K562 (cell line): ENCODE data around the gene CMBL. TPM values are rescaled to one million over a fixed set of nuclear protein-coding genes. Genes with fewer than 3 reads are reported as not detected.

ENCODE experiments used
- ATF6 ChIP-seq: sonication (generic); formaldehyde crosslinking; IDR thresholded peaks from 2 replicates; pipeline ENCODE4 v1.4.0; 2020; ENCODE audit warnings: mild to moderate bottlenecking, missing genetic modification reagents
- ETS1 ChIP-seq: conservative IDR thresholded peaks from 2 replicates; pipeline ENCODE4 v1.6.1; 2011; ENCODE audit warnings: low read depth, mild to moderate bottlenecking, low read length; ENCODE audit not compliant: control insufficient read depth
- HDAC3 ChIP-seq: fragments of 450-650 bp; IDR thresholded peaks from 2 replicates; pipeline ENCODE4 v1.6.1; 2018; ENCODE audit warnings: borderline replicate concordance, mild to moderate bottlenecking, moderate library complexity; ENCODE audit not compliant: partially characterized antibody
- HIVEP1 ChIP-seq: fragments of 250-450 bp; sonication (Bioruptor Pico); IDR thresholded peaks from 2 replicates; pipeline ENCODE4 v1.4.0; 2020; ENCODE audit warnings: mild to moderate bottlenecking
- KLF6 ChIP-seq: fragments of 250-450 bp; sonication (Bioruptor Pico); IDR thresholded peaks from 2 replicates; pipeline ENCODE4 v1.4.0; 2020; ENCODE audit warnings: mild to moderate bottlenecking, moderate library complexity, borderline replicate concordance
- PHTF2 ChIP-seq: fragments of 250-450 bp; sonication (Bioruptor Pico); IDR thresholded peaks from 2 replicates; pipeline ENCODE4 v1.5.0; 2021; ENCODE audit warnings: mild to moderate bottlenecking
- RBM22 ChIP-seq: fragments of 200-400 bp; formaldehyde crosslinking; IDR thresholded peaks from 2 replicates; pipeline ENCODE4 v1.6.1; 2018; ENCODE audit warnings: low read length, low read depth; ENCODE audit not compliant: poor library complexity, severe bottlenecking
- SP1 ChIP-seq: sonication (generic); formaldehyde crosslinking; IDR thresholded peaks from 2 replicates; pipeline ENCODE4 v1.8.1; 2022; ENCODE audit warnings: mild to moderate bottlenecking, missing genetic modification reagents
- SPI1 ChIP-seq: IDR thresholded peaks from 2 replicates; pipeline ENCODE4 v1.6.1; 2011; ENCODE audit warnings: low read depth, low read length, control low read depth, borderline replicate concordance
- YY1 ChIP-seq, 3 experiments: IDR thresholded peaks; 2 replicates each; pipeline ENCODE4 v1.6.1; 2011; ENCODE audit warnings: low read length in 2 of 3, mild to moderate bottlenecking in 2 of 3, moderate library complexity in 2 of 3, borderline replicate concordance in 1 of 3, control low read depth in 1 of 3, low read depth in 1 of 3; ENCODE audit not compliant: insufficient read depth in 3 of 3, insufficient replicate concordance in 2 of 3, control insufficient read depth in 1 of 3, insufficient read length in 1 of 3; ENCODE audit errors: extremely low read depth in 1 of 3
- ZNF143 ChIP-seq: sonication (generic); formaldehyde crosslinking; IDR thresholded peaks from 2 replicates; pipeline ENCODE4 v1.9.0; 2022; ENCODE audit warnings: mild to moderate bottlenecking, missing genetic modification reagents
- ZNF217 ChIP-seq: sonication (generic); formaldehyde crosslinking; IDR thresholded peaks from 2 replicates; pipeline ENCODE4 v1.8.0; 2022; ENCODE audit warnings: mild to moderate bottlenecking, missing genetic modification reagents
- ZNF431 ChIP-seq: sonication (generic); formaldehyde crosslinking; IDR thresholded peaks from 2 replicates; pipeline ENCODE4 v1.8.0; 2022; ENCODE audit warnings: mild to moderate bottlenecking, missing genetic modification reagents
- polyA plus RNA-seq, 8 experiments: library from polyadenylated mRNA; depleted of rRNA in 4 of 8; stranded (reverse) in 5 of 8; unstranded in 3 of 8; fragments of >200 nt; fragmentation: Nextera tagmentation in 2 of 8; fragmentation: Illumina TruSeq in 1 of 8; extraction: Ambion mirVana in 2 of 8; extraction: Trizol in 1 of 8; gene quantifications; 2 replicates each; pipeline versions ENCODE4 v1.2.1 to v1.2.3, GENCODE V29; 2011 to 2014; ENCODE audit warnings: inconsistent platforms in 1 of 8, missing spikeins in 1 of 8
- total RNA-seq, 7 experiments: library from RNA; depleted of rRNA in 6 of 7; stranded (reverse); fragments of >200 nt in 6 of 7; fragmentation: Illumina TruSeq in 2 of 7; extraction: Trizol in 2 of 7; gene quantifications; 2 replicates each; pipeline versions ENCODE4 v1.2.1 to v1.2.3, GENCODE V29; 2011 to 2021; ENCODE audit warnings: low replicate concordance in 1 of 7
- TF ChIP-seq, protein P1 (sequence below): sonication (generic); formaldehyde crosslinking; IDR thresholded peaks from 2 replicates; pipeline ENCODE4 v1.8.0; 2023; ENCODE audit warnings: missing genetic modification reagents, mild to moderate bottlenecking, borderline replicate concordance
- TF ChIP-seq, protein P2 (sequence below): fragments of 450-650 bp; formaldehyde crosslinking; IDR thresholded peaks from 2 replicates; pipeline ENCODE4 v1.4.0; 2020; ENCODE audit warnings: mild to moderate bottlenecking, moderate library complexity

The CMBL gene
- total and polyA plus RNA-seq, 9 of the 15 experiments (the other 6 are each of a cell fraction or from before 2014, with no cell fraction given): 22.6 to 192 (median 71.1) TPM

DNA sequence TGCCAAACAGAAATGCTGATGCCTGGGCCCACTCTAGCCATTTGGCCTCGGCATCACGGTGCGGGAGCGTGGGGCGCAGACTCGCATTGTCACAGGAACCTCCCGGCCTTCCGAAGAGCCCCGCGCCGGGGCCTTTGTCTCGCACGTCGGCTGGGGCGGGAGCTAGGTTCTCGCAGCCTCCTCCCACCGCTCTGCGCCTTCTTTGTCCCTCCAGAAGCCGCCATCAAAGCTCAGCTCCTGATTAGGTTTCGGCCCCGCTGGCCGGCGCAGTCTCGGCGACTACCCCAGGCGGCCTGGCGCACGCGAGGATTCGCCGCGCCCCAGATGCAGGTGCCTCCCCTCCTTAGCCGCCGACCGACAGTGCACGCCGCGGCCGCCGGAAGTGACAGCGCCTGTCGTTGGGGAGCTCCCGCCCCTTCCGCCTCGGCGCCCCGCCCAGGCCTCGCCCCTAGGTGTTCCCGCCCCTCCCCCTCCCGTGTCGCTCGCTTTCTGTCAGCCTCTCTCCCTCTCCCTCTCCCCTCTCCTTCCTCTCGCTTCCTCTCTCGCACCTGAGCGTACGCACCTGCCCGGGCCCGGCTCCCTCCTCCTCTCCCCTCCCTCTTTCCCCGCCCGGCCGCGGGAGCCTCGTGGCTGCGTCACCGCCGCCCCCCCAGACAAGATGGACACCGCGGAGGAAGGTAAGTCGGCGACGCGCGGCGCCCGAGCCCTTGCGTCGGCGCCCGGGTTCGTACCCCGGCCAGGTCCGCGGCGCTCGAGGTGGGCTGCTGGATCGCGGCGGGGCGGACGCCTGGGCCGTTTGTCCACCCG is 45.7 kb upstream of the CMBL start, which contains the start of gene MARCHF6 (continued):
- TF ChIP-seq, protein P1, sequence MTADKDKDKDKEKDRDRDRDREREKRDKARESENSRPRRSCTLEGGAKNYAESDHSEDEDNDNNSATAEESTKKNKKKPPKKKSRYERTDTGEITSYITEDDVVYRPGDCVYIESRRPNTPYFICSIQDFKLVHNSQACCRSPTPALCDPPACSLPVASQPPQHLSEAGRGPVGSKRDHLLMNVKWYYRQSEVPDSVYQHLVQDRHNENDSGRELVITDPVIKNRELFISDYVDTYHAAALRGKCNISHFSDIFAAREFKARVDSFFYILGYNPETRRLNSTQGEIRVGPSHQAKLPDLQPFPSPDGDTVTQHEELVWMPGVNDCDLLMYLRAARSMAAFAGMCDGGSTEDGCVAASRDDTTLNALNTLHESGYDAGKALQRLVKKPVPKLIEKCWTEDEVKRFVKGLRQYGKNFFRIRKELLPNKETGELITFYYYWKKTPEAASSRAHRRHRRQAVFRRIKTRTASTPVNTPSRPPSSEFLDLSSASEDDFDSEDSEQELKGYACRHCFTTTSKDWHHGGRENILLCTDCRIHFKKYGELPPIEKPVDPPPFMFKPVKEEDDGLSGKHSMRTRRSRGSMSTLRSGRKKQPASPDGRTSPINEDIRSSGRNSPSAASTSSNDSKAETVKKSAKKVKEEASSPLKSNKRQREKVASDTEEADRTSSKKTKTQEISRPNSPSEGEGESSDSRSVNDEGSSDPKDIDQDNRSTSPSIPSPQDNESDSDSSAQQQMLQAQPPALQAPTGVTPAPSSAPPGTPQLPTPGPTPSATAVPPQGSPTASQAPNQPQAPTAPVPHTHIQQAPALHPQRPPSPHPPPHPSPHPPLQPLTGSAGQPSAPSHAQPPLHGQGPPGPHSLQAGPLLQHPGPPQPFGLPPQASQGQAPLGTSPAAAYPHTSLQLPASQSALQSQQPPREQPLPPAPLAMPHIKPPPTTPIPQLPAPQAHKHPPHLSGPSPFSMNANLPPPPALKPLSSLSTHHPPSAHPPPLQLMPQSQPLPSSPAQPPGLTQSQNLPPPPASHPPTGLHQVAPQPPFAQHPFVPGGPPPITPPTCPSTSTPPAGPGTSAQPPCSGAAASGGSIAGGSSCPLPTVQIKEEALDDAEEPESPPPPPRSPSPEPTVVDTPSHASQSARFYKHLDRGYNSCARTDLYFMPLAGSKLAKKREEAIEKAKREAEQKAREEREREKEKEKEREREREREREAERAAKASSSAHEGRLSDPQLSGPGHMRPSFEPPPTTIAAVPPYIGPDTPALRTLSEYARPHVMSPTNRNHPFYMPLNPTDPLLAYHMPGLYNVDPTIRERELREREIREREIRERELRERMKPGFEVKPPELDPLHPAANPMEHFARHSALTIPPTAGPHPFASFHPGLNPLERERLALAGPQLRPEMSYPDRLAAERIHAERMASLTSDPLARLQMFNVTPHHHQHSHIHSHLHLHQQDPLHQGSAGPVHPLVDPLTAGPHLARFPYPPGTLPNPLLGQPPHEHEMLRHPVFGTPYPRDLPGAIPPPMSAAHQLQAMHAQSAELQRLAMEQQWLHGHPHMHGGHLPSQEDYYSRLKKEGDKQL (CRISPR knock-in tag): no peak
- peak; percentile 54 to 94 (median 84) for TF ChIP-seq YY1 (IDR thresholded peaks at IDR 0.05; ENCODE audit: borderline replicate concordance in 1 of 3, control insufficient read depth in 1 of 3, extremely low read depth in 1 of 3, insufficient read depth in 3 of 3, insufficient read length in 1 of 3, insufficient replicate concordance in 2 of 3, low read depth in 1 of 3, low read length in 2 of 3)
- TF ChIP-seq KLF6 (CRISPR knock-in tag): 0 out of 2 replicates have a peak, but pooled peaks have one; percentile 6
- 0 out of 2 replicates have a peak, but pooled peaks have one; percentile 44 for TF ChIP-seq ZNF143 (CRISPR knock-in tag)
- TF ChIP-seq SP1: peak; percentile 97
- TF ChIP-seq ZNF217 (CRISPR knock-in tag): no peak
- TF ChIP-seq RBM22: peak; percentile 53
- TF ChIP-seq ATF6 (CRISPR knock-in tag): peak; percentile 94; the same call in 1 of the 2 replicates
- TF ChIP-seq, protein P2, sequence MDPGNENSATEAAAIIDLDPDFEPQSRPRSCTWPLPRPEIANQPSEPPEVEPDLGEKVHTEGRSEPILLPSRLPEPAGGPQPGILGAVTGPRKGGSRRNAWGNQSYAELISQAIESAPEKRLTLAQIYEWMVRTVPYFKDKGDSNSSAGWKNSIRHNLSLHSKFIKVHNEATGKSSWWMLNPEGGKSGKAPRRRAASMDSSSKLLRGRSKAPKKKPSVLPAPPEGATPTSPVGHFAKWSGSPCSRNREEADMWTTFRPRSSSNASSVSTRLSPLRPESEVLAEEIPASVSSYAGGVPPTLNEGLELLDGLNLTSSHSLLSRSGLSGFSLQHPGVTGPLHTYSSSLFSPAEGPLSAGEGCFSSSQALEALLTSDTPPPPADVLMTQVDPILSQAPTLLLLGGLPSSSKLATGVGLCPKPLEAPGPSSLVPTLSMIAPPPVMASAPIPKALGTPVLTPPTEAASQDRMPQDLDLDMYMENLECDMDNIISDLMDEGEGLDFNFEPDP: 0 out of 2 replicates have a peak, but pooled peaks have one; percentile 60
- TF ChIP-seq ETS1: peak; percentile 75
- peak; percentile 53 for TF ChIP-seq SPI1
- TF ChIP-seq PHTF2 (CRISPR knock-in tag): no peak
- TF ChIP-seq HDAC3: peak; percentile 28
- TF ChIP-seq ZNF431 (CRISPR knock-in tag): peak; percentile 75; the same call in 1 of the 2 replicates
- TF ChIP-seq HIVEP1: 0 out of 2 replicates have a peak, but pooled peaks have one; percentile 33
